HL-60 (cell line): Measurements from ENCODE around the gene PASK.

ENCODE experiments used
- DNase-seq, 2 experiments: peaks; one replicate each; pipeline ENCODE4 v3.0.0-alpha.2; 2010 to 2020; ENCODE audit warnings: low read depth in 1 of 2, low spot score in 1 of 2
- H3K27ac ChIP-seq: fragments of 250-450 bp; sonication (Bioruptor Pico); replicated peaks from 2 replicates; pipeline ENCODE4 v1.5.1; 2020; ENCODE audit warnings: mild to moderate bottlenecking, moderate library complexity
- H3K27me3 ChIP-seq: fragments of 250-450 bp; sonication (Bioruptor Pico); 2 replicates; pipeline ENCODE4 v1.5.1; 2021; ENCODE audit warnings: mild to moderate bottlenecking, moderate library complexity; ENCODE audit not compliant: insufficient read depth, poor library complexity, severe bottlenecking
- H3K4me3 ChIP-seq: replicated peaks from 2 replicates; pipeline ENCODE4 v1.5.1; 2011; ENCODE audit warnings: mild to moderate bottlenecking, control low read depth, low read length; ENCODE audit not compliant: insufficient read depth
- GABPA ChIP-seq: IDR thresholded peaks from 2 replicates; pipeline ENCODE4 v1.6.1; 2012; ENCODE audit warnings: low read depth
- POLR2AphosphoS5 ChIP-seq: IDR thresholded peaks from 2 replicates; pipeline ENCODE4 v1.6.1; 2012; ENCODE audit warnings: low read depth
- SPI1 ChIP-seq: IDR thresholded peaks from 2 replicates; pipeline ENCODE4 v1.6.1; 2012; ENCODE audit warnings: low read depth, mild to moderate bottlenecking, borderline replicate concordance
- TF ChIP-seq, protein P1 (sequence below): IDR thresholded peaks from one replicate; pipeline ENCODE4 v1.5.1; 2011; ENCODE audit warnings: low read length, control low read depth, inconsistent platforms; ENCODE audit not compliant: insufficient read depth
- TF ChIP-seq, protein P2 (sequence below): IDR thresholded peaks from 2 replicates; pipeline ENCODE4 v1.6.1; 2012; ENCODE audit warnings: low read depth; ENCODE audit not compliant: insufficient replicate concordance

PASK gene

GRCh38 chr2:241182531-241183133 lies 33.4 kb upstream of the PASK start:
- TF ChIP-seq, protein P1, sequence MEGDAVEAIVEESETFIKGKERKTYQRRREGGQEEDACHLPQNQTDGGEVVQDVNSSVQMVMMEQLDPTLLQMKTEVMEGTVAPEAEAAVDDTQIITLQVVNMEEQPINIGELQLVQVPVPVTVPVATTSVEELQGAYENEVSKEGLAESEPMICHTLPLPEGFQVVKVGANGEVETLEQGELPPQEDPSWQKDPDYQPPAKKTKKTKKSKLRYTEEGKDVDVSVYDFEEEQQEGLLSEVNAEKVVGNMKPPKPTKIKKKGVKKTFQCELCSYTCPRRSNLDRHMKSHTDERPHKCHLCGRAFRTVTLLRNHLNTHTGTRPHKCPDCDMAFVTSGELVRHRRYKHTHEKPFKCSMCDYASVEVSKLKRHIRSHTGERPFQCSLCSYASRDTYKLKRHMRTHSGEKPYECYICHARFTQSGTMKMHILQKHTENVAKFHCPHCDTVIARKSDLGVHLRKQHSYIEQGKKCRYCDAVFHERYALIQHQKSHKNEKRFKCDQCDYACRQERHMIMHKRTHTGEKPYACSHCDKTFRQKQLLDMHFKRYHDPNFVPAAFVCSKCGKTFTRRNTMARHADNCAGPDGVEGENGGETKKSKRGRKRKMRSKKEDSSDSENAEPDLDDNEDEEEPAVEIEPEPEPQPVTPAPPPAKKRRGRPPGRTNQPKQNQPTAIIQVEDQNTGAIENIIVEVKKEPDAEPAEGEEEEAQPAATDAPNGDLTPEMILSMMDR: no peak
- no peak for TF ChIP-seq SPI1
- TF ChIP-seq GABPA: no peak
- no peak for TF ChIP-seq POLR2AphosphoS5
- TF ChIP-seq, protein P2, sequence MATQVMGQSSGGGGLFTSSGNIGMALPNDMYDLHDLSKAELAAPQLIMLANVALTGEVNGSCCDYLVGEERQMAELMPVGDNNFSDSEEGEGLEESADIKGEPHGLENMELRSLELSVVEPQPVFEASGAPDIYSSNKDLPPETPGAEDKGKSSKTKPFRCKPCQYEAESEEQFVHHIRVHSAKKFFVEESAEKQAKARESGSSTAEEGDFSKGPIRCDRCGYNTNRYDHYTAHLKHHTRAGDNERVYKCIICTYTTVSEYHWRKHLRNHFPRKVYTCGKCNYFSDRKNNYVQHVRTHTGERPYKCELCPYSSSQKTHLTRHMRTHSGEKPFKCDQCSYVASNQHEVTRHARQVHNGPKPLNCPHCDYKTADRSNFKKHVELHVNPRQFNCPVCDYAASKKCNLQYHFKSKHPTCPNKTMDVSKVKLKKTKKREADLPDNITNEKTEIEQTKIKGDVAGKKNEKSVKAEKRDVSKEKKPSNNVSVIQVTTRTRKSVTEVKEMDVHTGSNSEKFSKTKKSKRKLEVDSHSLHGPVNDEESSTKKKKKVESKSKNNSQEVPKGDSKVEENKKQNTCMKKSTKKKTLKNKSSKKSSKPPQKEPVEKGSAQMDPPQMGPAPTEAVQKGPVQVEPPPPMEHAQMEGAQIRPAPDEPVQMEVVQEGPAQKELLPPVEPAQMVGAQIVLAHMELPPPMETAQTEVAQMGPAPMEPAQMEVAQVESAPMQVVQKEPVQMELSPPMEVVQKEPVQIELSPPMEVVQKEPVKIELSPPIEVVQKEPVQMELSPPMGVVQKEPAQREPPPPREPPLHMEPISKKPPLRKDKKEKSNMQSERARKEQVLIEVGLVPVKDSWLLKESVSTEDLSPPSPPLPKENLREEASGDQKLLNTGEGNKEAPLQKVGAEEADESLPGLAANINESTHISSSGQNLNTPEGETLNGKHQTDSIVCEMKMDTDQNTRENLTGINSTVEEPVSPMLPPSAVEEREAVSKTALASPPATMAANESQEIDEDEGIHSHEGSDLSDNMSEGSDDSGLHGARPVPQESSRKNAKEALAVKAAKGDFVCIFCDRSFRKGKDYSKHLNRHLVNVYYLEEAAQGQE: no peak
- no peak overlapping the region for H3K27ac ChIP-seq
- H3K4me3 ChIP-seq: no peak overlapping the region
- DNase-seq: no peak
- H3K27me3 ChIP-seq: no peaks in the 10 kb centered on the region

DNA sequence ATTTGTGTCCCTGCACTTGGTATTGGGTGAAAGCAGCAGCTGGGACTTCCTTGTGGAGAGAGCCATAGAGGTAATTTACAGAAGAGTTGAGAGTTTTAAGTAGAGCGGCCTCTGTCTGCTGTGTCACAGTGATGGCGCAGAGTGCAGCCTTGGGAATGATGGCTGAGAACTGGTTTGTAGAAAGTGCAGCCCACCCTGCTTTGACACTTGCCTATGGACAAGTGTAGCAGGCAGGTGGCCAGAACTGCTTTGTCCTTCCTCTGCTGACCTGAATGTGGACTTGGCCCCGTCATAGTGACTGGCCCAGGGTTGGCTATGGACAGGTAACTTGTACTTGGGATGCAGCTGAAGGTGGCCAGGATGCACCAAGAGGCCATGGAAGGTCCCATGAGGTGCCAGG lies 32.9 kb upstream of the PASK start:
- no peak for TF ChIP-seq GABPA
- TF ChIP-seq, protein P1: no peak
- TF ChIP-seq, protein P2: no peak
- no peak for TF ChIP-seq SPI1
- TF ChIP-seq POLR2AphosphoS5: no peak
- Histone ChIP-seq H3K27me3 (no peaks in the 10 kb centered on the region), H3K4me3 (no peak overlapping the region), H3K27ac (no peak overlapping the region)
- no peak for DNase-seq

GRCh38 chr2:241180495-241180894 lies 31.2 kb upstream of the PASK start:
- no peak overlapping the region for H3K27ac ChIP-seq
- TF ChIP-seq, protein P2: no peak
- TF ChIP-seq POLR2AphosphoS5 (no peak), SPI1 (no peak), GABPA (no peak)
- TF ChIP-seq, protein P1: no peak
- no peak overlapping the region for H3K4me3 ChIP-seq
- no peaks in the 10 kb centered on the region for H3K27me3 ChIP-seq
- DNase-seq: no peak
